Subcutaneous abdominal adipose tissue (tissue), 5 donors: ENCODE results near the gene SEPTIN3.
A peak's percentile ranks its signal among the peaks of the same experiment; 100 is the strongest.

ENCODE experiments used
- H3K27ac ChIP-seq: one replicate; pipeline ENCODE4 v1.7.0; 2013; ENCODE audit warnings: low read depth, mild to moderate bottlenecking, inconsistent platforms, low read length, moderate library complexity
- H3K27me3 ChIP-seq, 5 donors: one replicate each; pipeline ENCODE4 v1.7.0; 2013; ENCODE audit warnings: low read length in 5 of 5, inconsistent platforms in 1 of 5; ENCODE audit not compliant: control insufficient read depth in 5 of 5, insufficient read depth in 4 of 5
- H3K36me3 ChIP-seq, 5 donors: one replicate each; pipeline ENCODE4 v1.7.0; 2013; ENCODE audit warnings: low read length in 5 of 5; ENCODE audit not compliant: control insufficient read depth in 5 of 5, insufficient read depth in 5 of 5
- H3K4me1 ChIP-seq, 5 donors: one replicate each; pipeline ENCODE4 v1.7.0; 2013; ENCODE audit warnings: low read length in 5 of 5, mild to moderate bottlenecking in 3 of 5, moderate library complexity in 1 of 5; ENCODE audit not compliant: control insufficient read depth in 5 of 5, insufficient read depth in 5 of 5
- H3K4me3 ChIP-seq, 5 donors: one replicate each; pipeline ENCODE4 v1.7.0; 2013; ENCODE audit warnings: low read length in 5 of 5, low read depth in 1 of 5
- H3K9ac ChIP-seq, 5 donors: one replicate each; pipeline ENCODE4 v1.7.0; 2013; ENCODE audit warnings: low read length in 5 of 5, mild to moderate bottlenecking in 4 of 5, moderate library complexity in 3 of 5
- H3K9me3 ChIP-seq, 5 donors: one replicate each; pipeline ENCODE4 v1.7.0; 2013; ENCODE audit warnings: low read length in 5 of 5; ENCODE audit not compliant: control insufficient read depth in 5 of 5
- donor health status: healthy.
- donor health status: healthy.
- donor health status: healthy.
- donor health status: healthy.
- donor health status: healthy.

Gene SEPTIN3, protein sequence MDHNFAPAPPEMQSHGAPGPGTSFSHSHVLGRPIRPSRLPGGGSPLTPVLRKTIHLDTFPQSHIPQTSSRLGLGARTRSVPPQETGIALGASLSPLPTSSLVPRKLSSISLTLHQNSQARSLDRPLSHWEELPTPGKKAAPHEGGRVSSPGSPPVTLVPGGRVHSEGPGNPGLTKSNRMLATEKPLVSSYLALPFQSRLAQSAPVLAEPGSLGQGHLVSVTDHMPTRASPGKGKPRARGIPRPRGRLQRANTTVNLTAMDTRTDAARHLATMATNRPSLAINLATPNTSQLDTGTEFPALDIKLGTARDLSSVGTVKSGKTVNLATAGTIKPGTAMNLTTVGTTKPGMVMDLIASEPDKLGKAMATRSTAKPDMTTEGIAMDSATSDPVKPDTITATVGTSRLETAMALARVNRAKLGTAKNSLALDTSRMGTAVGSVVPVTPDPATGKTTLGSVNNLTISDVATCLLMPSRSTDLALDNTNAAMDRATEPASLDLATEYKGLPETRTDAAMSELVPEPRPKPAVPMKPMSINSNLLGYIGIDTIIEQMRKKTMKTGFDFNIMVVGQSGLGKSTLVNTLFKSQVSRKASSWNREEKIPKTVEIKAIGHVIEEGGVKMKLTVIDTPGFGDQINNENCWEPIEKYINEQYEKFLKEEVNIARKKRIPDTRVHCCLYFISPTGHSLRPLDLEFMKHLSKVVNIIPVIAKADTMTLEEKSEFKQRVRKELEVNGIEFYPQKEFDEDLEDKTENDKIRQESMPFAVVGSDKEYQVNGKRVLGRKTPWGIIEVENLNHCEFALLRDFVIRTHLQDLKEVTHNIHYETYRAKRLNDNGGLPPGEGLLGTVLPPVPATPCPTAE

DNA sequence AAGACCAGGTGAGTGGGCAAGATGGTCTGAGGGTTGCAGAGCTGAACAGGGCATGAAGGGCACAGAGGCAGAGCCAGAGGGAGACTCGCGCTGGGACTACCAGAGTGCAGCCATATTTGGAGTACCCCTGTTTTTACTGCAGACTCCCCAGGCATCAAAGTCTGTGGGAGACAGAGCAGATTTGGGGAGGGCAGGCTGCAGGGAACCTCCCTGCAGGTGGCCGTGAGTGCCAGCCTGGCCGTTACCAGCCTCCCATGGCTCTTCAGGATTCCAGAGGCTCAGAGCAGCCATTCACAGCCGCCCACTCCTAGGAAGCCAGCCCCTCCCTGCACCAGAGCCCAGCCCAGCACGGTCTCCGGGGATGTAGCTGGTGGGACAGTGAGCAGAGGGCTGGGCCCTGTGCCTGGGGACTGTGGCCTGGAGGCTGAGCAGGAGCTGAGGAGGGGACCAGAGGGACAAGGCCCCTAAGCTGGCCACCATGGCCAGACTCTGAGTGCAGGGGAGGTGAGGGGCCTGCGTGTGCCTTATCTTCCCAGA is at the start of gene SEPTIN3:
SEPTIN3 (plus strand) TSS at position 334 of the 537 bp plus-strand sequence. CDS start 2,050 bp downstream, outside the sequence.
- H3K9ac ChIP-seq: no peak within 1 kb of the TSS
- peaks cover 11 to 36% (median 29%) of the 10 kb centered on the region in 5 donors for H3K27me3 ChIP-seq
- H3K27ac ChIP-seq: no peak within 1 kb of the TSS
- H3K4me1 ChIP-seq: peaks cover 0 to 3% (median 1%) of the 10 kb centered on the region in 5 donors
- no peak within 1 kb of the TSS for H3K4me3 ChIP-seq
- H3K36me3 ChIP-seq: no peaks in the 10 kb centered on the region
- no peaks in the 10 kb centered on the region for H3K9me3 ChIP-seq

DNA sequence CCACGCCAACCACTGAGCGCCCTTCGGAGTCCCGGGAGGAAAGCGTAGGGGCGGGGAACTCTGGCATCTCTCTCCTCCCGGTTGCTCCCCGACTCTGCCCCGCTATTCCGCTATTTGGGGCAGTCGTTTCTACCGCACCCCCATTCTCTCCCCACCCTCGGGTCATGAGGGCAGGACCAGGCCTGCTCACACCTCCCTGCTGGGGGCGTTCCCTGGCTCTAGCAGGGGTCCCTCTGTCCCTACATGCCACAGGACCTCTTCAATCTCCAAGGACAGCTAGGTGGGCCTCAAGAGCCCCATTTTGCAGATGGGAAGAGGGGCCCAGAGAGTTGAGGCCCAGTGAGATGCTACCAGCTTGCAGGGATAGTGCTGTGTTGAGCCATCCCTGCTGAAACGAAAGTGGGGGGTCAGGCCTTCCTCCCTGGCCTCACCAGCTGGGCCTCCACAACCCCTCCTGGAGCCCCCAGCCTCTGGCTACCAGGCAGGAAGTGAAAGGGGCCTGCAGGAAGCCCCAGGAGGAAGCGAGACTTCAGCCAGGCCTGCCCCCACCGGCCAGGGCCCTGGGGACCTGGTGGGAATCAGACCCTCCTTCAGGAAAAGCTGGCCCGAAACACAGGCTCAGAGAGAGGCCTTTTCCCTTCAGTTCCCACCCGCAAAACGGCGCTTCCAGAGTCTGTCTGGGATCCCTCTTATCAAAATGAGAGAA is 48.8 kb upstream of the SEPTIN3 start:
- no peaks in the 10 kb centered on the region for H3K9me3 ChIP-seq
- peak overlapping the region in 4 of 5 donors; percentile 47 to 75 (median 66) for H3K4me3 ChIP-seq
- H3K4me1 ChIP-seq: peaks cover 0 to 34% (median 23%) of the 10 kb centered on the region in 5 donors
- peak overlapping the region in 1 of 5 donors; percentile 47 for H3K9ac ChIP-seq
- H3K27me3 ChIP-seq: peaks cover 14 to 41% (median 34%) of the 10 kb centered on the region in 5 donors
- no peak overlapping the region for H3K27ac ChIP-seq
- no peaks in the 10 kb centered on the region for H3K36me3 ChIP-seq

DNA sequence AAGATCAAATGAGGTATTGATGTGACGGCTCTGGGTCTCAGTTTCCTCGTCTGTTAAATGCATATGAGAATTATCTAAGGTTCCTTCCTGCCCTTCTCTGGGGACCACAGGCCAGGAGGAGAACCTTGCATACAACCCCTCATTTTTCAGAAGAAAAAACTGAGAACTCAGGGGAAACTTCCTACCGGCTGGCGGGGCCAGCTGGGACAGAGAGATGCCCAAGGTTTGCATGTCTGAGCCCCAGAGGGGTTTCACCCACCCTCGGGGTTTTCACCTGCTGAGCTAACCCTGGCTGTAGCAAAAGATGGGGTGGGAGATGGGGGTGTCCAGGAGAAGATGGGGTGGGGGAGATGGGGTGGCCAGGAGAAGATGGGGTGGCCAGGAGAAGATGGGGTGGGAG is 46.9 kb upstream of the SEPTIN3 start:
- H3K9me3 ChIP-seq: no peaks in the 10 kb centered on the region
- H3K36me3 ChIP-seq: no peaks in the 10 kb centered on the region
- H3K27ac ChIP-seq: no peak overlapping the region
- H3K4me3 ChIP-seq: no peak overlapping the region
- H3K4me1 ChIP-seq: peaks cover 0 to 42% (median 26%) of the 10 kb centered on the region in 5 donors
- peaks cover 14 to 32% (median 27%) of the 10 kb centered on the region in 5 donors for H3K27me3 ChIP-seq
- no peak overlapping the region for H3K9ac ChIP-seq

DNA sequence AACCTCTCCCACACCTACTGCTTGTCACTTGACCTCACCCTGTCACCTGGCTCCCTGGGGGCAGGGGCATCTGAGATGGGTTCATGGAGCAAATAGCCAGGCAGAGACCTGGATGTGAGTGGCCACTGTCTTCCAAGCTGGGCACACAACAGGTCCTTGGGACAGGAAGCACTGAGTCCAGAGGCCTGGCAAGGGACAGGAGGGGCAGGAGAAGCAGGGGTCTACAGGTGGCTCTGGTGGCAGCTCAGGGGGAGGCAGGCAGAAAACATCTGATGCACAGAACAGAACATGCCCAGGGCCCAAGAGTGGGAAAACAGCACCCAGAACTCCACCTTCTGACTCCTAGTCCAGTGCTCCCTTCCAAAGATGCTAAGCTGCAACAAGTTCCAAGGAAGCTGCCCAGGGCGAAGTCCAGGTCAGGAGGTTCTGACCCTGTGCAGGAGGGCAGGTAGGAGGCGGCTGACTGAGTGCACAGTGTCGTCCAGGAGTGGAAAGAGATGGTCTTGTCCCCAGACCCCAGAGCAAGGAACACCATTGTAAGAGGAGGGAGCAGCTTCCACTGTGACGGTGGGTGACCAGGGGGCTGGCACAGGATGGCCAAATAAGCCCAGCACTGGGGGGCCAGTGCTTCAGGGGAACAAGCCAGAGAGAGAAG is 46.2 kb upstream of the SEPTIN3 start:
- peaks cover 14 to 29% (median 21%) of the 10 kb centered on the region in 5 donors for H3K27me3 ChIP-seq
- H3K27ac ChIP-seq: no peak overlapping the region
- H3K36me3 ChIP-seq: no peaks in the 10 kb centered on the region
- no peak overlapping the region for H3K4me3 ChIP-seq
- no peaks in the 10 kb centered on the region for H3K9me3 ChIP-seq
- H3K4me1 ChIP-seq: peaks cover 0 to 36% (median 23%) of the 10 kb centered on the region in 5 donors
- H3K9ac ChIP-seq: no peak overlapping the region

DNA sequence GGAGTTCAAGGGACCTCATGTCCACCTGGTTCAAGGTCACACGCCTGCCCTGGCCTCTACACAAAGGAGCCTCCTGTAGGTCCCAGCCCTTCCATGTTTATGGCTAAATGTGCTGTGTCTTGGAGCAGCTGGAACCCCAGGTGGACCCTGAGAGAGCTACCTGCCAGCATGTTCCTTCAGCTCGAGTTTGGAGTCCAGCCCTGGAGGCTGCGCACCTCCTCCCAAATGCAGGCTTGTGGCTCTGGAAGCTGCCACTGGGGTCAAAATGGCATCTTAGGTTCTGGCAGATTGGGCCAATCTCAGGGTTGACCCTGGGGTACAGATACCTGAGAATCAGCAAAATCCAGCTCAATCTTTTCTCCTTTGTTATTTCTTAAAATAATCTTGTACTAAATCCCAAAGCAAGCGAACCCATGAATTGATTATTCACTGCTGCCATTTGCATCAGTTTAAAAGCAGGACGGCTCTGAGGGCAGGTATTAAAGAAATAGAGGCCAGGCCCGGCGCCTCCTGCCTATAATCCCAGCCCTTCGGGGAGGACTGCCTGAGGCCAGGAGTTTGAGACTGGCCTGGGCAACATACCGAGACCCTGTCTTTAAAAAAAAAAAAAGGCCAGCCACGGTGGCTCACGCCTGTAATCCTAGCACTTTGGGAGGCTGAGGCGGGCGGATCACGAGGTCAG is 45.5 kb upstream of the SEPTIN3 start:
- Histone ChIP-seq H3K4me3 (no peak overlapping the region), H3K36me3 (no peaks in the 10 kb centered on the region), H3K27ac (no peak overlapping the region), H3K9me3 (no peaks in the 10 kb centered on the region), H3K4me1 (peaks cover 0 to 30% (median 19%) of the 10 kb centered on the region in 5 donors), H3K27me3 (peaks cover 14 to 26% (median 19%) of the 10 kb centered on the region in 5 donors), H3K9ac (no peak overlapping the region)

DNA sequence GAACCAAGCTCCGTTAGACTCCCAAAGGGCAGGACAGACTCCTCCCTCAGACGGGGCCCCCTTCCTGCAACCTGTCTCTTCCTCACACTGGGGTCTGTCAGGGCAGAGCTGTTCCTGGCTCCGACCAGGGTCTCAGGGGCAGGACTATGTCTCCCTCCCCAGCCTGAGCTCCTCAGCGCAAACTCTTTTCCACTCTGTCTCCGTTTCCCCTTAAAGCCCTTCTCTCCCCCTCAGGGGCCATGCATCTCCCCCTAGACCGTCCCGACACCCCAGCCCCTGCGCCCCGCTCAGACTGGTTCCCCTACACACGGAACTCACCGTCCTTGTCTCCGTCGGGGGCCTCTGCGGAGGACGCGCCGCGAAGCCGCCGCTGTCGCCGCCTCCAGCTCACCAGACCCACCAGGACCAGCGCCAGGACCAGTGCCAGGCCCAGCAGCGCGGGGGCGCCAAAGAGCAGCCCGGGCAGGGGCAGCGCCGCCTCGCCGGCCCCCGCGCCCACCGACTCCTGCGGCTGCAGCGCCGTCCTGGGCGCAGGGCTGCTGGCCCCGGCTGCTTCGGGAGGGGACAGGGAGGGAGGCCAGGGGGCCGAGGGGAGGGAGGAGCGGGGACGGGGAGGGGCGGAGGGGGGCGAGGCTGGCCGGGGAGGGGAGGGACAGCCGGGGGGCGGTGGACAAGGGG is 43.3 kb upstream of the SEPTIN3 start:
- Histone ChIP-seq H3K4me3 (peak overlapping the region in 2 of 5 donors; percentile 51 to 62), H3K27ac (no peak overlapping the region), H3K9ac (no peak overlapping the region), H3K36me3 (no peaks in the 10 kb centered on the region), H3K27me3 (peaks cover 12 to 24% (median 14%) of the 10 kb centered on the region in 5 donors), H3K9me3 (no peaks in the 10 kb centered on the region), H3K4me1 (peaks cover 0 to 12% (median 4%) of the 10 kb centered on the region in 5 donors)

DNA sequence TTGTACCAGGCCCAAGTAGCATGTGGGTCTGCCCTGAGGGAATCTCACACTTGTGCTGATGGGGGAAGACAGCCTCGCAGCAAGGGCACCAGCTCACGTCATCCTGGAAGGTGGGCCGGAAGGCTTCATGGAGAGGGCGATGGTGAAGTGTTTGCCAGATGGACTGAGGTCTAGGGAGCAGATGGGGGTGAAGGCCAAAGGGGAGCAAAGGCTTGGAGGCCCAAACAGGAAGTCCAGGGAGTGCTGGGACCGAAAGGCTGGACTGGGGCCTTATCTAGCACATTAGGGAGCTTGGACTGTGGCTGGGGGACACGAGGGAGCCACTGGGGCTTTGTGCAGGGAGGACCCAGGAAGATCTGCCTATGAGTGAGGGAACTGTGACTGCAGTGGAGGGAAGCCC is 41.4 kb upstream of the SEPTIN3 start:
- Histone ChIP-seq H3K36me3 (no peaks in the 10 kb centered on the region), H3K27ac (no peak overlapping the region), H3K9me3 (no peaks in the 10 kb centered on the region), H3K4me1 (peaks cover 0 to 12% (median 4%) of the 10 kb centered on the region in 5 donors), H3K9ac (no peak overlapping the region), H3K27me3 (peaks cover 12 to 23% (median 14%) of the 10 kb centered on the region in 5 donors), H3K4me3 (no peak overlapping the region)

DNA sequence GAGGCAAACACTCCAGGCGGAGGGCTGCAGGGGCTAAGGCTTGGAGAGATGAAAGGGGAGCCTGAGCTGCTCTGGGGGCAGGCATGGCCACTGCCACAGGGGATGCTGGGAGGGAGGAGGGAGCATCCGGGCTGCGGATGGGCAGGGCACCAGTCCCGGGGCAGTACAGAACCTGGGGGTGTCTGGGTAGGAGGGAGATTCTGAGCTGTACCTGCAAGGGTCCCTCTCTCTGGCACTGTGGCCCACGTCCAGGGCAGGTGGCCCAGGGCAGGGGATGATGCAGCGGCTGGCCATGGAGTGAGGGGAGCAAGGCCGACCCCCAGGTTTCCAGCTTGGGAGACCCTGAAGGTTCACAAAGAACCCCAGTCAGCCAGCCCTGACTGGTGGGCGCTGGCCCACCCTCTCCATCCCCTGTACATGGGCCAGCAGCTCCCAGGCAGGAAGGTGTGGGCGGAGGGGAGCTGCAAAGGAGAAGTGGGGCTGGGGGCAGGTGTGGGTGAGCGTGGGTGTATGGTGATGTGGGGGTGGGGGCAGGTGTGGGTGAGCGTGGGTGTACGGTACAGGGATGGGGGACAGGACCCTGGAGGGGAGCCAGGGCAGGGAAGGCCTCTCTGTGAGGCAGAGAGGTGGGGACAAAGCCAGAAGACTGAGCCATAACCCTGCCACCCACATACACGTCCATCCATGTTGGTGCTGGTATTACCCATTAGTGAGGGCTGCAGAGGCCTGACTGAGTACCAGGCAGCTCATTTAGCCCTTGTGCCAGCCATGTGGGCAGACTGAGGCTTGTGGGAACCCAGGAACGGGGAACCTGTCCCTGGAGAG is 40.4 kb upstream of the SEPTIN3 start:
- Histone ChIP-seq H3K36me3 (no peaks in the 10 kb centered on the region), H3K9ac (no peak overlapping the region), H3K27ac (no peak overlapping the region), H3K4me3 (no peak overlapping the region), H3K27me3 (peaks cover 8 to 17% (median 10%) of the 10 kb centered on the region in 5 donors), H3K9me3 (no peaks in the 10 kb centered on the region), H3K4me1 (peaks cover 0 to 12% (median 4%) of the 10 kb centered on the region in 5 donors)
